ENCODE results near the gene MCF2L2. TPM values are rescaled to one million over a fixed set of nuclear protein-coding genes. Genes with fewer than 3 reads are reported as not detected.

The MCF2L2 gene
- total RNA-seq, 1 donor from 2014 or later, result 2.1 TPM

DNA sequence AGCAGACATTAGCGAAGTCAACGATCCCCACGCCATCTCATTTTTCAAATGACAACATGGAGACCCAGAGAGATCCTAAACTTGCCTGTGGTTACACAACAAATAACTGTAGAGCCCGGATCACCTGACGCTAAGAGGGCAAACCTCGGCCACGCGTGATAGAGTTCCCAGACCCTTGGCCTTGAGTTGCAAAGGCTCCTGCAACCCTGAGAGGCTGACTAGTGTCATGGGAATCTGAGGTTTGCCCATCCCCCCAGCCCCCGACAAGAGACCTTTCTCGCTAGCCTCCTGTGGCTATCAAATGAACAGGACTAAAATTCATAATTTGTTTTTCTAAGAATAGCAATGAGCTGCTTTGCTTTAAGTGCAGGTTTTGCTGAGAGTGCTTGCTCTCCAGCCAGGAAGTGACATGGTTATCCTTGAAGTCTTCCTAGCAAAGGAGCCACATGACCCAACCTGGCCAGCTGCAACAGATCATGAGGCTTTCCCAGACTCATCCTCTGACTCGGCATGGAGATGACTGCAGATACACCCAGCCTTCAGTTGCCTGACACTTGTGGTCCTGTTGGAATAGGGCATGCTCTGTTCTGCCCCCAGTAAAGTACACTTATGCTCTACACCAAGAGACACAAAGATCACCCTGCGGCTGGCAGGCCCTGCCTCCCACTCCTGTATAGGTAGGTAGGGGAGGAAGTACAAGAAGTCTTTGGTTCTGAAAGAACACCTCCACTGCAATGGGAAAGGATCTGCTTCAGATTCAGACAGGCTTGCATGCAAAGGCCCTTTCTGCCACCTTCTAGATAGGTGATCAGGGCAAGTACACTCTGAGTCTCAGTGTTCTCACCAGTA is 36.0 kb downstream of the MCF2L2 start:
- H3K27ac Mint-ChIP-seq (ENCODE audit: unreplicated experiment), result no peak overlapping the region
- no peaks in the 10 kb centered on the region for H3K27me3 Mint-ChIP-seq (ENCODE audit: low read depth)
- no peak for TF ChIP-seq CTCF (conservative IDR thresholded peaks at IDR 0.05)
- no peak overlapping the region for H3K4me3 Mint-ChIP-seq
- H3K4me1 Mint-ChIP-seq, result peaks cover 10% of the 10 kb centered on the region
- no peaks in the 10 kb centered on the region for H3K9me3 Mint-ChIP-seq
- DNase-seq (ENCODE audit: low read depth, low spot score), result no peak
- no peaks in the 10 kb centered on the region for H3K36me3 Mint-ChIP-seq (ENCODE audit: low read depth)

DNA sequence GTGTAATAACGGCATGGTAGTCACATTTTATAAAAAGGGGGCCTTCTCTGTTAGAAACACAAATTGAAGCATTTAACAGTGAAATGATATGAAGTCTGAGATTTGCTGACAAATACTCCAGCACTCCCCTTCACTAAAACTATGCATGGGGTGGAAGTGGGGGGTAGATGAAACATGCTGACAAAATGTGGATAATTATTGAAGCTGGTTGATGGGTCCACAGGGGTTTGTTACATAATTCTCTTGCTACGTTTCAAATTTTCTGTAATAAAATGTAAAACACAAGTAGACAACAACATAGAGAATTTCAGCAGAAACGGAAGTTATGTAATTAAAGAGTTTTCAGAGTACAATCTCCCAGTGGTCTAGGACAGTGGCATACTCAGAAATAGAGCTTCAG is 37.0 kb downstream of the MCF2L2 start:
- DNase-seq (ENCODE audit: low read depth, low spot score), result no peak
- TF ChIP-seq CTCF (conservative IDR thresholded peaks at IDR 0.05), result no peak
- Mint-ChIP-seq H3K36me3 (ENCODE audit: low read depth) (no peaks in the 10 kb centered on the region), H3K27me3 (ENCODE audit: low read depth) (no peaks in the 10 kb centered on the region), H3K27ac (ENCODE audit: unreplicated experiment) (no peak overlapping the region), H3K9me3 (no peaks in the 10 kb centered on the region), H3K4me1 (peaks cover 10% of the 10 kb centered on the region), H3K4me3 (no peak overlapping the region)

- Mint-ChIP-seq H3K4me3 (no peak overlapping the region), H3K4me1 (peaks cover 11% of the 10 kb centered on the region), H3K27me3 (ENCODE audit: low read depth) (no peaks in the 10 kb centered on the region), H3K9me3 (no peaks in the 10 kb centered on the region), H3K27ac (ENCODE audit: unreplicated experiment) (no peak overlapping the region), H3K36me3 (ENCODE audit: low read depth) (no peaks in the 10 kb centered on the region)
- TF ChIP-seq CTCF (conservative IDR thresholded peaks at IDR 0.05), result no peak
- no peak for DNase-seq (ENCODE audit: low read depth, low spot score)
Observed at GRCh38 chr3:183390844-183391243, 37.6 kb downstream of the MCF2L2 start.

- no peak overlapping the region for H3K4me3 Mint-ChIP-seq
- H3K4me1 Mint-ChIP-seq, result peaks cover 6% of the 10 kb centered on the region
- H3K27ac Mint-ChIP-seq (ENCODE audit: unreplicated experiment), result no peak overlapping the region
- no peak for TF ChIP-seq CTCF (conservative IDR thresholded peaks at IDR 0.05)
- H3K27me3 Mint-ChIP-seq (ENCODE audit: low read depth), result no peaks in the 10 kb centered on the region
- no peak for DNase-seq (ENCODE audit: low read depth, low spot score)
- no peaks in the 10 kb centered on the region for H3K9me3 Mint-ChIP-seq
- no peaks in the 10 kb centered on the region for H3K36me3 Mint-ChIP-seq (ENCODE audit: low read depth)
Observed at GRCh38 chr3:183388213-183388895, 40.1 kb downstream of the MCF2L2 start.

DNA sequence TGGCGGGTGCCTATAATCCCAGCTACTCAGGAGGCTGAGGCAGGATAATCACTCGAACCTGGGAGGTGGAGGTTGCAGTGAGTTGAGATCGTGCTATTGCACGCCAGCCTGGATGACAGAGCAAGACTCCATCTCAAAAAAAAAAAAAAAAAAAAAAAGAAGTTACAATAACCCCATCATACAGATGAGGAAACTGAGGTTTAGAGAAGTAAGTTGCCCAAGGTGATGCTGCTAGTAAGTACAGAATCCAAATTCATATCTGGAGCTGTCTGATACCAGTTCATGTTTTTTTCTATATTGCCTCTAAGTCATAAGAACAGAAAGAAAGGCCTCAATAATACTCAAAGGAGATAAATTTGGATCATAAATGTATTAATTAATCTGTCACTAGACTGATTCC is 40.6 kb downstream of the MCF2L2 start:
- Mint-ChIP-seq H3K9me3 (no peaks in the 10 kb centered on the region), H3K27ac (ENCODE audit: unreplicated experiment) (no peak overlapping the region), H3K36me3 (ENCODE audit: low read depth) (no peaks in the 10 kb centered on the region), H3K4me3 (no peak overlapping the region), H3K4me1 (peaks cover 6% of the 10 kb centered on the region), H3K27me3 (ENCODE audit: low read depth) (no peaks in the 10 kb centered on the region)
- TF ChIP-seq CTCF (conservative IDR thresholded peaks at IDR 0.05), result no peak
- DNase-seq (ENCODE audit: low read depth, low spot score), result no peak
